ENCODE measurements around the gene E4F1.

DNA sequence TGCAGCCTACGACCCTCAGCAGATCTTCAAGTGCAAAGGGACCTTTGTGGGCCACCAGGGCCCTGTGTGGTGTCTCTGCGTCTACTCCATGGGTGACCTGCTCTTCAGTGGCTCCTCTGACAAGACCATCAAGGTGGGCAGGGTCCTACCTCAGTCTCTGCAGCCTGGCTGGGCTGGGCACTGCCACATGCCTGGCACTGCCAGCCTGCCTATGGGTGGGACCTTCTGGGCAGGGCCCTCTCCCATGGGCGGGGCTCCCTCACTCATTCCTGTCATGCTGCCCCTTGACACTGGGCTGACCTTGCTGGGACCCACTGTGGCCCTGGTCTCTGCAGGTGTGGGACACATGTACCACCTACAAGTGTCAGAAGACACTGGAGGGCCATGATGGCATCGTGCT, 49.5 kb upstream of the E4F1 start:
- no peak for TF ChIP-seq EP300 (IDR thresholded peaks at IDR 0.05; ENCODE audit: borderline replicate concordance in 1 of 2, control insufficient read depth in 1 of 2, low read depth in 2 of 2, low read length in 2 of 2)
- TF ChIP-seq YY1 (IDR thresholded peaks at IDR 0.05; ENCODE audit: low read depth, low read length) = no peak
- TF ChIP-seq, protein P1, sequence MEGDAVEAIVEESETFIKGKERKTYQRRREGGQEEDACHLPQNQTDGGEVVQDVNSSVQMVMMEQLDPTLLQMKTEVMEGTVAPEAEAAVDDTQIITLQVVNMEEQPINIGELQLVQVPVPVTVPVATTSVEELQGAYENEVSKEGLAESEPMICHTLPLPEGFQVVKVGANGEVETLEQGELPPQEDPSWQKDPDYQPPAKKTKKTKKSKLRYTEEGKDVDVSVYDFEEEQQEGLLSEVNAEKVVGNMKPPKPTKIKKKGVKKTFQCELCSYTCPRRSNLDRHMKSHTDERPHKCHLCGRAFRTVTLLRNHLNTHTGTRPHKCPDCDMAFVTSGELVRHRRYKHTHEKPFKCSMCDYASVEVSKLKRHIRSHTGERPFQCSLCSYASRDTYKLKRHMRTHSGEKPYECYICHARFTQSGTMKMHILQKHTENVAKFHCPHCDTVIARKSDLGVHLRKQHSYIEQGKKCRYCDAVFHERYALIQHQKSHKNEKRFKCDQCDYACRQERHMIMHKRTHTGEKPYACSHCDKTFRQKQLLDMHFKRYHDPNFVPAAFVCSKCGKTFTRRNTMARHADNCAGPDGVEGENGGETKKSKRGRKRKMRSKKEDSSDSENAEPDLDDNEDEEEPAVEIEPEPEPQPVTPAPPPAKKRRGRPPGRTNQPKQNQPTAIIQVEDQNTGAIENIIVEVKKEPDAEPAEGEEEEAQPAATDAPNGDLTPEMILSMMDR (IDR thresholded peaks at IDR 0.05 in 2 of 3, conservative IDR thresholded peaks at IDR 0.05 in 1 of 3; ENCODE audit: control insufficient read depth in 2 of 3, extremely low read depth in 1 of 3, insufficient read depth in 1 of 3, low read depth in 3 of 3, low read length in 3 of 3) = no peak
